ENCODE data around the gene UBE2F. TPM values are rescaled to one million over a fixed set of nuclear protein-coding genes. Genes with fewer than 3 reads are reported as not detected.

UBE2F gene
- total and polyA plus RNA-seq, 2 of the 4 experiments (the other 2 are of a cell fraction), result 44.6 to 59.8 TPM

GRCh38 chr2:238063414-238064189 lies 96.8 kb downstream of the UBE2F start:
- no peak overlapping the region for H2BK120ac ChIP-seq (ENCODE audit: low read depth, low read length)
- dilution Hi-C loops (cut with HindIII; ENCODE audit: low sequenced_read_pairs, unreplicated experiment), result no loop called here
- no peak overlapping the region for H4K91ac ChIP-seq (ENCODE audit: insufficient read depth, low read depth, low read length)
- H3K56ac ChIP-seq (ENCODE audit: extremely low read depth, insufficient read depth, low read length), result no peak overlapping the region
- H2BK15ac ChIP-seq (ENCODE audit: low read depth, low read length), result no peak overlapping the region
- no peaks in the 10 kb centered on the region for H4K20me1 ChIP-seq (ENCODE audit: insufficient read depth, low read length)
- no peak overlapping the region for H2BK20ac ChIP-seq (ENCODE audit: low read depth, low read length)
- in situ Hi-C loops (cut with MboI; ENCODE audit: low sequenced_read_pairs), result no loop called here
- H3K36me3 ChIP-seq (ENCODE audit: control insufficient read depth, insufficient read depth, low read length), result peaks cover 10% of the 10 kb centered on the region
- no peak overlapping the region for H4K8ac ChIP-seq (ENCODE audit: low read depth in 2 of 2, low read length in 2 of 2)
- H3K4me2 ChIP-seq (ENCODE audit: low read depth, low read length), result no peak overlapping the region
- ATAC-seq (ENCODE audit: low read depth) (no peak), DNase-seq (no peak)
- no peak overlapping the region for H2AFZ ChIP-seq (replicated peaks; ENCODE audit: low read length, poor library complexity)
- no TSS peak for BruUV-seq (replicated peaks)
- no peak overlapping the region for H2BK5ac ChIP-seq (ENCODE audit: low read depth, low read length, poor library complexity, severe bottlenecking)
- POLR2A ChIA-PET (ENCODE audit: unreplicated experiment), result no interaction called here
- no peak overlapping the region for H3K18ac ChIP-seq (ENCODE audit: low read depth, low read length)
- no peak overlapping the region for H3K4me3 ChIP-seq (ENCODE audit: insufficient read depth, low read depth, low read length)
- no peaks in the 10 kb centered on the region for H3K9me3 ChIP-seq (ENCODE audit: control insufficient read depth, insufficient read depth, low read length)
- H3K27me3 ChIP-seq (ENCODE audit: control insufficient read depth, insufficient read depth, low read length), result no peaks in the 10 kb centered on the region
- no peak overlapping the region for H4K5ac ChIP-seq (ENCODE audit: low read depth, low read length)
- peaks cover 8 to 36% of the 10 kb centered on the region in 2 experiments for H3K79me1 ChIP-seq (ENCODE audit: low read depth in 1 of 2, low read length in 2 of 2)
- no peak overlapping the region for H2AK9ac ChIP-seq (replicated peaks; ENCODE audit: low read depth, low read length, poor library complexity)
- no peak overlapping the region for H3K9ac ChIP-seq (ENCODE audit: low read depth, low read length)
- H3K23ac ChIP-seq (ENCODE audit: low read depth, low read length), result no peak overlapping the region
- CTCF ChIA-PET, result no interaction called here
- H3K14ac ChIP-seq (replicated peaks; ENCODE audit: low read depth, low read length), result no peak overlapping the region
- H3K4ac ChIP-seq (ENCODE audit: low read depth, low read length), result no peak overlapping the region
- no peak for TF ChIP-seq CHD1 (IDR thresholded peaks at IDR 0.05; ENCODE audit: low read depth, low read length)
- TF ChIP-seq MAZ (IDR thresholded peaks at IDR 0.05; ENCODE audit: borderline replicate concordance, low read depth, low read length), result no peak
- no peak for TF ChIP-seq ELK1 (IDR thresholded peaks at IDR 0.05; ENCODE audit: borderline replicate concordance, low read depth, low read length)
- no peak for TF ChIP-seq RCOR1 (IDR thresholded peaks at IDR 0.05; ENCODE audit: insufficient replicate concordance, low read length)
- TF ChIP-seq MAFK (IDR thresholded peaks at IDR 0.05; ENCODE audit: low read depth, low read length), result no peak
- no peak overlapping the region for H2AK5ac ChIP-seq (ENCODE audit: low read depth, low read length)
- H3K27ac ChIP-seq (ENCODE audit: insufficient read depth, low read length), result no peak overlapping the region
- H3K9me1 ChIP-seq (ENCODE audit: insufficient read depth, low read length), result no peaks in the 10 kb centered on the region; the same call in 1 of the 2 replicates
- H3K4me1 ChIP-seq (ENCODE audit: control insufficient read depth, insufficient read depth, low read length), result no peaks in the 10 kb centered on the region; the same call in 1 of the 2 replicates
- WGBS, 2 experiments (ENCODE audit: extremely low coverage in 2 of 2, insufficient read length in 1 of 2), result 95% methylated on average over 4 of the region's 8 CpGs; no CpG with 5 or more reads in 1 of the 2 experiments
- intact Hi-C loops (cut with micrococcal nuclease), result loop anchor here (5.0 kb wide), 2 partner anchors 96 to 114 kb away; partner anchors contain the start of gene UBE2F
